ENCODE data around the gene APOOL.

- TF ChIP-seq CTCF (IDR thresholded peaks at IDR 0.05) = no peak
- no peak for TF ChIP-seq POLR2A (IDR thresholded peaks at IDR 0.05)
Measured at GRCh38 chrX:85112293-85112692, 108.6 kb downstream of the APOOL start.
